Measurements from ENCODE around the gene ELF4.

The ELF4 gene

DNA sequence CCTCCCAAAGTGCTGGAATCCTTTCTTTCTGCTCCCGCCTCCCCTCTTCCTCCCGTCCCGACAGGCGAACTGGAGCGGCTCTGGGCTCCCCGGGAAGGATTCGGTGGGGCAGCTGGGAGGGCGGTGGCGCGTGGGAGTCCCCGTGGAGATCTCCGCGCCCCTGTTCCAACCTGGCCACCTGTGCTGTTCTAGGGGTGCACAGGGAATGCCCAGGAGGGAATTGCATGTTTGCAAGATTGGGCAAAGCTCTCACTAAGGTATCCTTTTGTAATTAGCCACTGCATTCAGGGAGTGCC lies 11.2 kb upstream of the ELF4 start:
- Histone ChIP-seq H3K4me2 (ENCODE audit: low read depth, low read length, poor library complexity, severe bottlenecking) (no peak overlapping the region), H3K4me1 (ENCODE audit: insufficient read depth, low read length, poor library complexity, severe bottlenecking) (peaks cover 3% of the 10 kb centered on the region), H4K20me1 (ENCODE audit: insufficient read depth, low read length, poor library complexity, severe bottlenecking) (no peaks in the 10 kb centered on the region), H2AFZ (ENCODE audit: low read length) (no peak overlapping the region), H3K79me2 (ENCODE audit: insufficient read depth, low read length) (no peaks in the 10 kb centered on the region), H3K27me3 (ENCODE audit: insufficient read depth, low read length, poor library complexity, severe bottlenecking) (no peaks in the 10 kb centered on the region), H3K9me2 (replicated peaks; ENCODE audit: low read depth, low read length) (no peaks in the 10 kb centered on the region), H3K4me3 (ENCODE audit: low read length, poor library complexity, severe bottlenecking) (no peak overlapping the region), H3K9ac (ENCODE audit: low read depth, low read length, poor library complexity, severe bottlenecking) (no peak overlapping the region), H3K9me3 (ENCODE audit: insufficient read depth, low read depth, low read length) (no peaks in the 10 kb centered on the region), H3F3A (ENCODE audit: low read depth) (no peaks in the 10 kb centered on the region), H3K36me3 (ENCODE audit: insufficient read depth, low read length) (no peaks in the 10 kb centered on the region)
- TF ChIP-seq EZH2phosphoT487 (IDR thresholded peaks at IDR 0.05; ENCODE audit: borderline replicate concordance), result no peak
- no peak for TF ChIP-seq CTCF (conservative IDR thresholded peaks at IDR 0.05; ENCODE audit: low read length)

GRCh38 chrX:130120746-130121504 lies 10.6 kb upstream of the ELF4 start:
- no peak overlapping the region for H3K4me2 ChIP-seq (ENCODE audit: low read depth, low read length, poor library complexity, severe bottlenecking)
- H3K9me3 ChIP-seq (ENCODE audit: insufficient read depth, low read depth, low read length), result no peaks in the 10 kb centered on the region
- H3K4me1 ChIP-seq (ENCODE audit: insufficient read depth, low read length, poor library complexity, severe bottlenecking), result peaks cover 3% of the 10 kb centered on the region
- no peaks in the 10 kb centered on the region for H3K36me3 ChIP-seq (ENCODE audit: insufficient read depth, low read length)
- no peaks in the 10 kb centered on the region for H3K27me3 ChIP-seq (ENCODE audit: insufficient read depth, low read length, poor library complexity, severe bottlenecking)
- TF ChIP-seq CTCF (conservative IDR thresholded peaks at IDR 0.05; ENCODE audit: low read length) (no peak), EZH2phosphoT487 (IDR thresholded peaks at IDR 0.05; ENCODE audit: borderline replicate concordance) (no peak)
- no peaks in the 10 kb centered on the region for H3K79me2 ChIP-seq (ENCODE audit: insufficient read depth, low read length)
- no peak overlapping the region for H3K4me3 ChIP-seq (ENCODE audit: low read length, poor library complexity, severe bottlenecking)
- no peak overlapping the region for H2AFZ ChIP-seq (ENCODE audit: low read length)
- no peak overlapping the region for H3K9ac ChIP-seq (ENCODE audit: low read depth, low read length, poor library complexity, severe bottlenecking)
- no peaks in the 10 kb centered on the region for H3K9me2 ChIP-seq (replicated peaks; ENCODE audit: low read depth, low read length)
- no peaks in the 10 kb centered on the region for H3F3A ChIP-seq (ENCODE audit: low read depth)
- H4K20me1 ChIP-seq (ENCODE audit: insufficient read depth, low read length, poor library complexity, severe bottlenecking), result no peaks in the 10 kb centered on the region

- Histone ChIP-seq H3K36me3 (ENCODE audit: insufficient read depth, low read length) (no peaks in the 10 kb centered on the region), H4K20me1 (ENCODE audit: insufficient read depth, low read length, poor library complexity, severe bottlenecking) (no peaks in the 10 kb centered on the region), H3K27me3 (ENCODE audit: insufficient read depth, low read length, poor library complexity, severe bottlenecking) (no peaks in the 10 kb centered on the region), H3K9me2 (replicated peaks; ENCODE audit: low read depth, low read length) (no peaks in the 10 kb centered on the region), H3K4me1 (ENCODE audit: insufficient read depth, low read length, poor library complexity, severe bottlenecking) (peaks cover 3% of the 10 kb centered on the region), H3F3A (ENCODE audit: low read depth) (no peaks in the 10 kb centered on the region), H3K79me2 (ENCODE audit: insufficient read depth, low read length) (no peaks in the 10 kb centered on the region), H3K4me3 (ENCODE audit: low read length, poor library complexity, severe bottlenecking) (no peak overlapping the region), H3K9me3 (ENCODE audit: insufficient read depth, low read depth, low read length) (no peaks in the 10 kb centered on the region), H3K9ac (ENCODE audit: low read depth, low read length, poor library complexity, severe bottlenecking) (no peak overlapping the region), H2AFZ (ENCODE audit: low read length) (no peak overlapping the region), H3K4me2 (ENCODE audit: low read depth, low read length, poor library complexity, severe bottlenecking) (no peak overlapping the region)
- TF ChIP-seq EZH2phosphoT487 (IDR thresholded peaks at IDR 0.05; ENCODE audit: borderline replicate concordance), result no peak
- TF ChIP-seq CTCF (conservative IDR thresholded peaks at IDR 0.05; ENCODE audit: low read length), result no peak
Observed at GRCh38 chrX:130120321-130120731, 10.0 kb upstream of the ELF4 start.
